DMS114 treated with DMSO at 0.1 percent for 48 hours (cell line): ENCODE measurements around the gene PDS5A.
"Not testable (repeated sequence)": the region's sequence is repeated elsewhere in the genome, so short reads cannot be mapped to it uniquely, and the experiment has no call there.

Experiments used
- DNase-seq: peaks from one replicate; lab custom pipeline; 2025; ENCODE audit not compliant: unreplicated experiment; lab: John Stamatoyannopoulos, UW

PDS5A gene

DNA sequence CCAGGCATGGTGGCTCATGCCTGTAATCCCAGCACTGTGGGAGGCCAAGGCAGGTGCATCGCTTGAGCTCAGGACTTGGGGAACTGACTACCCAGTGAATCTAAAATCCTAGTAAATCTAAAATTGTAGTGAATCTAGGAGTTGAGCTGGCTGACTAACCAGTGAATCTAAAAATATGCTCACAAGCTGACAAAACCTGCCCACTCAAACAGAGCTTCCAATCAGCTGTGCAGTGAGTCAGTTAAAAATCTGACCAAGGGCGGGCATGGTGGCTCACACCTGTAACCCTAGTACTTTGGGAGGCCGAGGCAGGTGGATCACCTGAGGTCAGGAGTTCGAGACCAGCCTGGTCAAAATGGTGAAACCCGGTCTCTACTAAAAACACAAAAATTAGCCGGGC, 72.7 kb downstream of the PDS5A start:
- not testable (repeated sequence) for DNase-seq

DNA sequence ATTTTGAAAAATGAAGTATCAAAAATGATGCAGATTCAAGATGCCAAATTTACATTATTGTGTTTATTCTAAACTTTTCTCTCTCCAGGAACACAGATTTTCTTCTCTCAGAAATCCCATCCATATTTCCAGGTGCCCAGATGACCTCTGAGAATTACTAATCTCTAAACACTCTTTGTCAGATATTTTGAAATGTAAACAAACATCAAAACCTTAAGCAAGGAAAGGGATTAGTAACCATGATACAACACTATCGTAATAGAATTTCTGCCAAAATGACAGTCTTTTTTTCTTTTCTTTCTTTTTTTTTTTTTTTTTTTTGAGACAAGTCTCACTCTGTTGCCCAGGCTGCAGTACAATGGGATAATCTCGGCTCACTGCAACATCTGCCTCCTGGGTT, 76.7 kb downstream of the PDS5A start:
- DNase-seq, result no peak

DNA sequence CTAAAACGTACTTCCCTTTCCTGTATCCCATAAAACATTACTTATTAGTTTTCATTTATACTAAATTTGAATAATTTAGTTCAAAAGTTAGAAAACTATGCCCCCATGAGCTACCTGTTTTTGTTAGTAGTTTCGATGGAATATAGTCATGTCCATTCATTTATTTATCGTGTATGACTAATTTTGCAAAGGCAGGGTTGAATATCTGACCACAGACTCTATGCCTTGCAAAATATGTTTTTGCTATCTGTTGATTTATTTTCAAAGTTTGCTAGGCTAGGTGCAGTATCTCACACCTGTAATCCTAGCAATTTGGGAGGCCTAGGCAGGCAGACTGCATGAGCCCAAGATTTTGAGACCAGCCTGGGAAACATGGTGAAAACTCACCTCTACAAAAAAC, 78.4 kb downstream of the PDS5A start:
- no peak for DNase-seq

DNA sequence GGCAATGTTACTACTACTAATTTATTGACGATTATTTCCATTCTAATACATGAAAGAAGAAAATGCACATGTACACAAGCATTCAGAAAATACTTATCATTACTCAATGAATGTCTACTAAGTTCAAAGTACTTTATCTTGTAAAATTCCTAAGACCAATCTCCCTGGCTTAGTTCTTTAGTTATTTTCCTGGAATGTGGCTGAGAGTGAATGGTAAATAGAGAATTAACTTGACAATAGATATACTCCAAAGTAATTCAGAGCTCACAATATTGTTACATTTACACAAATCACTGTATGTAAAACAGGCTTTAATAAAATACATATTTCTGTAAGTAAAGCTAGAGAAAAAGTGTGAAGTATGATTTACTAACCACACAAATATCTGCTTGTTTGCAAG, 79.7 kb downstream of the PDS5A start:
- no peak for DNase-seq

DNA sequence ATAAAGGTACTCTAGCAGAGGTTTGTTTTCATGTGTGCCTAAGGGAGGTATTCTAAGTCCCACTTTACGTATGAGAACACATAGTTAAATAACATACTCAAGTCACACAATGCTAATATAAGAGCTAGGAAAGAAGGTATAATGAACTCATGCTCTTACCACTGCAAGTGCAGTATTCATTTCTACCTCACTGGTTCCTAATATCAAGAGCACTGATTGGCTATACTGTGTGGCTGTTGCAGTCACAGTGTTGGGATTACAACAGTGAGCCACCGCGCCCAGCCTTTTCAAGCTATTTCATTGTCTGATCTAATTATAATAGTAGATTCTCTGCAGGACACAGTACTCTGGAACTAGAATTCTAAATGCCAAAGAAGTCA, 84.0 kb downstream of the PDS5A start:
- no peak for DNase-seq

DNA sequence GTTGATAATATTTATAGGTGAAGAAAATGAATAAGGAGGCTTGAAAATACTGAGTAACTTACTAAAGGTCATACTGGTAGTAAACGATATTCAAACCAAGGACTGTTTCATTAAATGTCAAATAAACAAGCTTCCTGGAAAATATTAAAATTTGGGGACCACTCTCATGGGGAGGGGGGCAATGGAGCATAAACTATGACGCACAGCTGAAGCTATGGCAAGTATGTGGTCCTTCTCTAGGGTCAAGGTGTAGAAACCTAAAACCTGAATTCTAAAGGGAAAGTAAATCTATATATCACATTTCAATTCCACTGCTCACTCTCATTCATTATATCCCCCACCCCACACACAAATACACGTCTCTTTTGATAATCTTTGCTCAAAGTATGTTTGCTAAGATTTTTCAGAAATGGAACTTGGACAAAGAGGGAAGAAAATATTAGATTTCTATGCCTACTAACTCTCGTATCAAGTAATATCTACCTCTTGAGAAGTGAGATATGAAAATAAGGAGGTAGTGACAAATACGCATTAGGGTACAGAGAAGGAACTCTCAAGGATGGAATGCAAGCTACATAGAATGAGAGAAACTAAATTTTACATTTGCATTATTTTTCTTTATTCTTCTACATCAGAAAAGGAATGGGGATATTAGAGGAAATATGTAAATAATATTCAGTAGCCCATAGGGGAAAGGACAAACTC, 84.6 kb downstream of the PDS5A start:
- DNase-seq, result no peak

DNA sequence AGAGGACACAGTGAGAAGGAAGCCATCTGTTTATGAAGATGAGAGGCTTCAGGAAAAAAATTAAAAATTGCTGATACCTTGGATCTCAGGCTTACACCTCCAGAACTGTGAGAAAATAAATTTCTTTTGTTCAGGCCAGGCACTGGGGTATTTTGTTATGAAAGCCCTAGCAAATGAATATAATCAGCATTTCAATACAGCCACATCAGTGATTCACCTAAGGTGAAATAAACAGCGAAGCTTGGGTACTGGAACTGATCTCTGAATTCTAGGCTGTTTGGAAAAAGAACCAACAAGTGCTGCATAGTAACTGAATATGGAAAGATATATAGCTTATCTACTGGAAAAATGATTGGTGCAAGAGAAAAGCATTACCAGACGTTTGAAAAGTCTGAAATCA, 88.5 kb downstream of the PDS5A start:
- no peak for DNase-seq

DNA sequence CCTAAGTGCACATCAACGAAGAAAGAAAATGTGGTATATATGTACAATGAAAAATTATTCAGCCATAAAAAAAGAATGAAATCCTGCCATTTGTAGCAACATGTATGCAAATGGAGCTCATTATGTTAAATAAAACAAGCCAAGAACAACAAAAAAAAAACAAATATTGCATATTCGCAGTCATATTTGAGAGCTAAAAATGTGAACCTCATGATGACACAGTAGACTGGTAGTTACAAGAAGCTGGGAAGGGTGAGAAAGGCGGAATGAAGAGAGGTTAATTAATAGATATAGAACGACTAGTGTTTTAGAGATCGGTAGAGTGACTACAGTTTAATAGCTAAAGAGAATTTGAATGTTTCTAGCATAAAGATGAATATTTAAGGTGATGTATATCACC, 89.2 kb downstream of the PDS5A start:
- no peak for DNase-seq

DNA sequence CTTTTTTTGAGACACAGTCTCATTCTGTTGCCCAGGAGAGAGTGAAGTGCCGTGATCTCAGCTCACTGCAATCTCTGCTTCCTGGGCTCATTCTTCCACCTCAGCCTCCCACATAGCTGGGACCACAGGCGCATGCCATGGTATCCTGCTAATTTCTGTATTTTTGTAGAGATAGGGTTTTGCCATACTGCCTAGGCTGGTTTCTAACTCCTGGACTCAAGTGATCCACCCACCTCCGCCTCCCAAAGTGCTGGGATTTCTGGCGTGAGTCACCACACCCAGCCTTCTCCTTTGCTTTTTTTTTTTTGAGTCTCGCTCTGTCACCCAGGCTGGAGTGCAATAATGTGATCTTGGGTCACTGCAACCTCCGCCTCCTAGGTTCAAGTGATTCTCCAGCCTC, 94.1 kb downstream of the PDS5A start:
- DNase-seq, result no peak

DNA sequence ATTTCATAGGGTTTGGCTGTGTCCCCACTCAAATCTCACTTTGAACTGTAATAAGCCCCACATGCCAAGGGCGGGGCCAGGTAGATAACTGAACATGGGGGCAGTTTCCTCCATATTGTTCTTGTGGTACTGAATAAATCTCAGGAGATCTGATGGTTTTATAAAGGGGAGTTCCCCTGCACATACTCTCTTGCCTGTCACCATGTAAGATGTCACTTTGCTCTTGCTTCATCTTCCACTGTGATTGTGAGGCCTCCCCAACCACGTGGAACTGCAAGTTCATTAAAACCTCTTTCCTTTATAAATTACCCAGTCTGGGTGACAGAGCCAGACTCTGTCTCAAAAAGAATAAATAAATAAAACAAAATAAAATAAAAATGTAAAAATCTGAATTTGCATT, 95.9 kb downstream of the PDS5A start:
- DNase-seq, result no peak

DNA sequence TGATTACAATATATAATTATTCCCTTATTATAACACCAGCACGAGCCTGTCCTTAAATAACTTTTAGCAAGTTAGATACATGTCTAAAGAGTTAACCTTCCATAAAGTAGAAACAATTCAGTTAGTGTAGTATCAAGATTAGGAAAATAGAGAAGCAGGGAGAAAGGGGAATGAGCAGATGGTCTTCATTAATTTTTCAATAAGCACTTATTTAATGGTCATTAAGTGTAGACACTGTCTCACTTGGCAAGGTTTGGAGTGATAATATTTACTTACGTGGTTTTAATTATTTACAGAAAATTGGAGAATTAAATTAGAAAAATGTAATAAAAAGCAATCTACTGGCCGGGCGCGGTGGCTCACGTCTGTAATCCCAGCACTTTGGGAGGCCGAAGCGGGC, 99.7 kb downstream of the PDS5A start:
- DNase-seq, result no peak

DNA sequence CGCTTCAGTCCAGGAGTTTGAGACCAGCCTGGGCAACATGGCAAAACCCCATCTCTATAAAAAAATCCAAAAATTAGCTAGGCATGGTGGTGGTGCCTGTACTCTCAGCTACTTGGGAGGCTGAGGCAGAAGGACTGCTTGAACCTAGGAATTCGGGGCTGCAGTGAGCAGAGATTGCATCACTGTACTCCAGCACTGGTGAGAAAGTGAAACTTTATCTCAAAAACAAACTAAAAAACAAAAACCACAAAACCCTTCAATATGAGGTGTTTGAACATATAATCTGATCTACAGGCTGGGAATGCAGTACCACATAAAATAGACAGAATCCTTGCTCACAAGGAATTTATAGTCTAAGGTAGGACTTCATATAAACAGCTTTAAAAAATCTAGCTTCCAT, 103.9 kb downstream of the PDS5A start:
- no peak for DNase-seq

DNA sequence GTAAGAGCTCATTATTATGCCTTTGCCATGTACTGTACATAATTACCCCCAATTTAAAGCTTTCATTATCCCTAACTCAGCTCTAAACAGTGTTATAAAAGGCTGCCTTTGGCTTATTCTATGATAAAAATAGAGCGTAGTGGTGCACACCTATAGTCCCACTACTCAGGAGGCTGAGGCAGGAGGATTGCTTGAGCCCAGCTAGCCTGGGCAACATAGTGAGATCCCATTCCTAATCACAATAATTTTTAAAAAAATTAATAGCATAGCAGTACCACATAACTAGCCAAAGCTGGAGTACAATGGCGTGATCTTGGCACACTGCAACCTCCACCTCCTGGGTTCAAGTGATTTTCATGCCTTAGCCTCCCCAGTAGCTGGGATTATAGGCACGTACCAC, 112.4 kb downstream of the PDS5A start:
- no peak for DNase-seq

DNA sequence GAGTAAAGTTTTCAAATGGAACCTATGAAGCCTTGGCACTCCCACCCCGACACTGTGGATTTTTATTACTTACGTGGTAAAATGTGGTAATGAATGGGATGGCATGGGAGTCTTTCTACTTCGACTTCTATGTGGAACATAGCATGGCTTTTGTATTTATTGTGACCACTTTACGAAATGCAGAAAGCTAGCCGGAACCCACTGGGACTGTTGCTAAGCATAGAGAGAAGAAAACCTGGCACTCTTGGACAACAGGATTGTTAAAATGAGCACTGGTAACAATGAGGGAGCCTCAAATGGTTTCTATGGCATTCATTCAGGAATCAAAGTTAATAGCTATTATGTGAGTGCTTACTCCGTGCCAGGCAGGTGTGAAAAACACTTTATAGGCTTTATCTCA, 113.3 kb downstream of the PDS5A start:
- no peak for DNase-seq

DNA sequence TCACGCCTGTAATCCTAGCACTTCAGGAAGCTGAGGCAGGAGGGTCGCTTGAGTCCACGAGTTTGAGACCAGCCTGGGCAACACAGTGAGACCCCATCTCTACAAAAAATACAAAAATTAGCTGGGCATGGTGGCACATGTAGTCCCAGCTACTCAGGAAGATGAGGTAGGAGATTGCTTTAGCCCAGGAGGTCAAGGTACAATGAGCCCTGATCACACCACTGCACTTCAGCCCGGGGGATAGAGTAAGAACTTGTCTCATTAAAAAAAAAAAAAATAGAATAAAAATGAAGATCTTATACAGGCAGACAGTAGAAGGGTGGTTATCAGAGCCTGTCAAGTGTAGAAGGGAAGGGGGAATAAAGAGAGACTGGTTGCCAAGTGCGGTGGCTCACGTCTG, 116.9 kb downstream of the PDS5A start:
- no peak for DNase-seq

DNA sequence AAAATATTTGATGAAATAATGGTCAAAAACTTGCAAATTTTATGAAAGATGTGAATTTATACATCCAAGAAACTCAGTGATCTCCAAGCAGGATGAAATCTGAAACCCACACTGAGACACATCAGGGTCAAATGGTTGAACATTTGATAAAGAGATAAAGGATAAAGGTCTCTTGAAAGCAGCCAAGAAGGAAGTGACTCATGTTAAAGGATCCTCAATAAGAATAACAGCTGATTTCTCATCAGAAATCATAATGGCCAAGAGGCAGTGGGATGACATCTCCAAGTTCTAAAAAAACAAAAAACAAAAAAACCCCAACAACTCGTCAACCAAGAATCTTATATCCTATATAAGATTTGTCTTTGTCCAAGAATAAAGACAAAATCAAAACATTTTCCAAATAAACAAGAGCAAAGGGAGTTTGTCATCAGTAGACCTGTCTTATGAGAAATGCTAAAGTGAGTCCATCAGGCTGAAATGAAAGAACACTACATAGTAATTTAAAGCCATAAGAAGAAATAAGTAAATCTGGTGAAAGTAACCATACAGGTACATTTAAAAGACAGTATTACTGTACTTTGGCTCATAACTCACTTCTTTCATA, 121.7 kb downstream of the PDS5A start:
- DNase-seq, result no peak

DNA sequence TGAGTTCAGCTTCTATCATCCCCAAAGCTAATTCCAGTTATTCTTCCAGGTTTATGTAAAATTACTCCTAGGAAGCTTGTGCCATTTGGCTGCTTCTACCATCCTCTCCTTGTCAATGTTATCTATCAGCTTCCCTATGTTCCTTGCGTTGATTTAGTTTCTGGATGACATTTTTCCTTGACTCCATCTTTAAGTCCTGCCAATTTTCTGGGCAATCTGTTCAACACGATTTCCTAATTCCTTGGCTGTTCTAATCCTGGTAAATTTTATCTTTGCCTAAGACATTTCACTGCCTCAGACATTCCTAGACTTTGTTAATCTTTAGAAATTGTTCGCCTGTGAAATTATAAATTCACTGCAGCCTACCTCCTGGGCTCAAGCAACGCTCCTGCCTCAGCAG, 125.1 kb downstream of the PDS5A start:
- no peak for DNase-seq

DNA sequence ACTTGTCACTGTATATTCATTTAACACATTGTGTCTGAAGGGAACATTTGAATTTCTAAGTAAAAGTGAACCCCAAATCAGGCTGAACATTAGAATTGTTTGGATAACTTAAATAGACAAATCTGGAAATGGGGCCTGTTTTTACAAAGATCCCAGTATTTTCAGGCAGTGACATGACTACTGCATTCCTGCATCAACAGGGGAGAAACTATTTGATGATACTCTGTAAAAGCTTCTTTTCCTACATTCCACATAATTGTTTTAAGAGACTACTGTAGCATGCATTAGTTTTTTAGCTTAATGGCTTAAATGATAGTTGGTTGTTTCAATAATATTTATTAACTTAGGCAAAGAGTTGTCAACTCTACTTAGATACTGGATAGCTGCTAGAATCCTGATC, 127.0 kb downstream of the PDS5A start:
- no peak for DNase-seq

DNA sequence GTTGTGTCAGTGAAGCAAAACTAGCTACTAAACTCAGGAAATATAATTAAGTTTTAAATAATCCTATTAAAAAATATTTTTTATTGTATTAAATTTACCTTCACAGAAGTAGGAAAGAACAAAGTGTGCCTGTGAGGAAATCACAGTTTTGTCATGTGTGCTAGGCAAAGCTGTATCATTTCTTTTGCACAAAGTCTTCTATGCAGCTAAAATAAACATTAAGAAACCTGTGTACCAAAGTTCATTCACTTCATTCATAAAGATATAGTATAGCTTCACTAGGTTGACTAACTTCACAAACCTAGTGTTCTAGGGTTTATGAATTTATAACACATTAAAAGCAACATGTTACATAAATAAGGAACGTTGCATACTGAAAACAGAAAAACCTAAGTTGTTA, 131.0 kb downstream of the PDS5A start:
- DNase-seq, result no peak

DNA sequence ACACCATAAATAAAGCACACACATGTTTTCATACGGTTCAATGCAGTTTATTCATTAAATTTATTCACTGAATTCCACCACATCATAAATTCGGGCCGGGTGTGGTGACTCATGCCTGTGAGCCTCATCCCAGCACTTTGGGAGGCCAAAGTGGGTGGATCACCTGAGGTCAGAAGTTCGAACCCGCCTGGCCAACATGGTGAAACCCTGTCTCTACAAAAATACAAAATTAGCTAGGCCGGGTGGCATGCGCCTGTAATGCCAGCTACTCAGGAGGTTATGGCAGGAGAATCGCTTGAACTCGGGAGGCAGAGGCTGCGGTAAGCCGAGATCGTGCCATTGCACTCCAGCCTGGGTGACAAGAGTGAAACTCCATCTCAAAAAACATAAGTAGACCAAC, 131.6 kb downstream of the PDS5A start:
- no peak for DNase-seq

DNA sequence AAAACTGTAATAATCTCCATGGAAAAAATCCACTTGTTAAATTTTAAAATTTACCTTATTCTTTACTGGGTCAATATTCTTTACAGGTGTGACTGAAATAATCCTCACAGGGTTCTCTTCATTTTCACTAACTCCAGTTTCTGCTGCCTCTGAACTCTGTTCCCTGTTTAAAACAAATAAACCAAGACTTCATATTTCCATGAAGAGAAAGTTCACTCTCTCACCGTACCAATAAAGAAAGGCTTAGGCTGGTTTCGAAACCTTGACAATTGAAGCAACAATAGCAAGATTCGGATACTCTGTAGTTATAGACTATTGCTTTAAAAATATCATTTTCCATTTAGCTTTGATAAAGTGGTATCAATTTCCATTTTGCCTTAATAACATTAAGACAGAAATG, 135.8 kb downstream of the PDS5A start:
- no peak for DNase-seq

DNA sequence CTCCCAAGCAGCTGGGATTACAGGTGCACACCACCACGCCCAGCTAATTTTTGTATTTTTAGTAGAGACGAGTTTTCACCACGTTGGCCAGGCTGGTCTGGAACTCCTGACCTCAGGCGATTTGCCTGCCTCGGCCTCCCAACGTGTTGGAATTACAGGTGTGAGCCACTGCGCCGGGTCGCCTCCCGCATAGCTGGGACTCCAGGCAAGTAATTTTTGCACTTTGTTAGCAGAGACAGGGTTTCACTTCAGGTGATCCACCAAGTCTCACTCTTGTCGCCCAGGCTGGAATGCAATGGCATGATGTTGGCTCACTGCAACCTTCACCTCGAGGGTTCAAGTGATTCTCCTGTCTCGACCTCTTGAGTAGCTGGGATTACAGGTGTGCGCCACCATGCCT, 137.2 kb downstream of the PDS5A start:
- not testable (repeated sequence) for DNase-seq

DNA sequence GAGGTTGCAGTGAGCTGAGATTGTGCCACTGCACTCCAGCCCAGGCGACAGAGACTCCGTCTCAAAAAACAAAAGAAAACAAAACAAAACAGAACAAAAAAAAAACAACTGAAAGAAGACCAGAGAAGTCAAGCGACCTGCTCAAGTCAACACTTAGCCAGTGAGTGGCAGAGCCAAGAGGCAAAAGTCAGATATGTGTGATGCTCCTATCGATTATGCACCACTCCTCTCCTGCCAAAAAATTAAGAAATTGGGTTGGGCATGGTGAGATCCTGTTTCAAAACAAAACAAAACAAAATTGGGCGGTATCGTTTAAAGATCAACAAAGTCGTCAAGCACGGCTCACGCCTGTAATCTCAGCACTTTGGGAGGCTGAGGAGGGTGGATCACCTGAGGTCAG, 137.7 kb downstream of the PDS5A start:
- no peak for DNase-seq
